Activated CD4-positive, alpha-beta T cell treated with anti-CD3 and anti-CD28 coated beads for 24 hours (primary cell): ENCODE data around the gene NOTCH4.

Experiments
- DNase-seq, 2 donors: peaks; one replicate each; pipeline ENCODE4 v3.0.0-alpha.2; 2020; ENCODE audit warnings: low read depth in 2 of 2

The NOTCH4 gene

DNA sequence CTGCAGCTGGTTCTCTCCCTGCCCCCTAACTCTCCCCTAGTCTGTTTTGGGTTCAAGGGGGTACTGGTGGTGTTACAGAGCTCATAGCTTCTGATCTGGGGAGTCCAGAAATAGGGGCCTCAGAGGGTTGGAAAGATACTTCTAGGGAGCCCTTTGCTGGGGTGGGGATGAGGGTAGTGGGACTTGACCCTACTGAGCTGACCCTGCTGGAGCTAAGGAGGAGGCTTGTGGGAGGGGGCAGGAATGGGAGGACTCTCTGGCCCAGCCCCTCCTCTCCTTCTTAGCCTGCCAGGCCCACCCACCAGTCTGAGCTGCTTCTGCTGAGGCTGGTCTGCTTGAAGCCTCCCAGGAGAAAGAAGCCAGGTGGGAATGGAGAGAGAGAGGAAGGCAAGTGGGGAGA, 59.6 kb downstream of the NOTCH4 start, which contains the start of gene EGFL8:
TSS of gene EGFL8 (plus strand) at position 301 of the 400 bp plus-strand sequence. CDS start 1,571 bp downstream, outside the sequence.
- DNase-seq = no peak

DNA sequence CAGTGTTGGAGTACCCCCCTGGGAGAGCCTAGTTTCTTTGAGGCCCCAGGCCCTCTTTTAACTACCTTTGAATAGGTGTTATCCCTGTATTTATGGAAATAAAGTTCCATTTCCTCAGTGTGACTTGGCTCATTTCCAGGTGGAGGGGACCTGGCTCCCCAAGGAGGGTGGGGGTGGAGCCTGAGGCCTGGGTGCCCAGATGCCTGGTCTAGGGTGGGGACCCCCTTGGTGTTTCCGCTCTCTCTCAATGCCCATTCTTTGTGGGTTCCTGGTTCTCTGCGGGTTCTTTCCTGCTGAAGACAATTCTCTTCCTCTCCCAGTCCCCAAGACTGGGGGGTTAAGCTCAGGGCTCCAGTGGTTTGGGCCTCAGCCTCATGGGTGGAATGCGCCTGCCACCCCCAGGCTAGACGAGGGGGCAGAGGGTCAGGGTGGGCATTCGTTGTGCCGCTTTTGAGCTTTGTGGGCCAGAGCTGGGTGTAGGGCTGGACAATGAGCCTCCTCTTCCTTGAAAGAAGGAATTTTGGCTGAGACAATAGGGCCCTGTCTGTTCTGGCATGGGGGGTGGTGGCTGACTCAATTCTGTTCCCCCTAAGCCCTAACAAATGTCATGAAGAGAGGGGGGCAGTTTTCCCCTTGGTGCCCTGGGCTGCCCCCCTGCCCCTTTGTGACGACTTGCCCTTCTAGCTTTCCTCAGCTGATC, 60.2 kb downstream of the NOTCH4 start:
- DNase-seq = no peak

- no peak for DNase-seq
These were observed 65.8 kb downstream of the NOTCH4 start for GRCh38 chr6:32158052-32158451.

DNA sequence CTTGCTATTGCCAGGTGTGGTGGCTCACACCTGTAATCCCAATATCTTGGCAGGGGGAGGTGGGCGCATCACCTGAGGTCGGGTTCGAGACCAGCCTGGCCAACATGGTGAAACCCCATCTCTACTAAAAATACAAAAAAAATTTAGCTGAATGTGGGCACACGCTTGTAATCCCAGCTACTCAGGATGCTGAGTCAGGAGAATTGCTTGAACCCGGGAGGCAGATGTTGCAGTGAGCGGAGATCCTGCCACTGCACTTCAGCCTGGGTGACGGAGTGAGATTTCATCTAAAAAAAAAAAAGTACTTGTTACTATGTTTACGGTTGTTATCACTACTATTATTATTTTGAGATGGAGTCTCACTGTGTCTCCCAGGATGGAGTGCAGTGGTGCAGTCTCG, 67.0 kb downstream of the NOTCH4 start:
- DNase-seq = no peak

- peak in 1 of 2 donors; percentile 40 for DNase-seq
These were observed 69.2 kb downstream of the NOTCH4 start for GRCh38 chr6:32154514-32155161.

DNA sequence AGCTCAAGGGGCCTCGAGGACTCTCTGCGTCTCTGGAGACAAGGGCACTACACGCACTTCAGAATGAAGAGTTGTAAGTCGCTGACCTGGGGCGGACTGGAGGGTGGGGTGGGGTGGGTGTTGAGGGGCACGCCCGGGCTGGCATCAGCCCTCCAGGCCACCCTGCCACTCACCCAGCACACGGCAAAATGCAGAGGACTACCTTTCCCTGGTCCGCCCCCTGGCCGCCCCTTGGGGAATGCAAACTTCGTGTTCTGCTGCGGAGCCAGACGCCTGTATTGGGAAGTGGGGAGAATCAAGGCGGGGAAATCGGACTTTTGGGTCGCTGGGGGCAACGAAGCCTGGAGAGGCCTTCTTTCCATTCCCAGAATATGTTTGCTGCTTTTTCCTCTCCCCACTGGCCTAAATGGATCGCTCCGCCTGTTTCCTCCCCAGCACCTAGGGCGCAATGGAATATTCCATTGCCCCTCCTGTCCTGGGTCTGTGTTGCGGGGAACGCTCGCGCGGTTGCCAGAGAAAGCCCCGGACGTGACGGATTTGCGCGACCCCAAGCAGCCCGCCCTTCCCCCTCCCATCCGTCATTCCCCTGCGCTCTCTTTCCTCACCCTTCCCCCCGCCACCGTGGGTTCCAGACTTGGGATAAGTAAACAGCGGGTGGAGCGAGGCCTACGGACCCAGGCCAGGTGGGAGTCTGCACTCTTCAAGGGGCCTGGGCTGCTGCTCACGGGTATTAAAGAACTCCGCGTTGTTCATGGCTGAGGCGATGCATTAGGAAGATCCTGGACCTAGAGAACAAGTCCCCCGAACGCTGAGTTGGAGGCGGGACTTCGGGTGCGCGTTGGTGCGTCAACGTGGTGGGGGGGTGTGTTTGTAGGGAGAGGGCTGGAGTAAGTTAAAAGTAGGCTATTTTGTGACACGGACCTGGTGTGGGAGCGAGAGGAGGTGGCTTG, 70.0 kb downstream of the NOTCH4 start, which contains the start of gene PPT2:
TSS of gene PPT2 (plus strand) at position 578 of the 950 bp plus-strand sequence. CDS start 454 bp downstream, outside the sequence.
- peak; percentile 54 to 73 for DNase-seq

GRCh38 chr6:32152769-32153563, 70.9 kb downstream of the NOTCH4 start:
- no peak for DNase-seq

GRCh38 chr6:32151863-32152768, 71.8 kb downstream of the NOTCH4 start, which contains the start of gene PRRT1:
Gene PRRT1 (minus strand): TSS chr6:32151939. CDS start chr6:32151827, 112 bp downstream.
- no peak for DNase-seq

DNA sequence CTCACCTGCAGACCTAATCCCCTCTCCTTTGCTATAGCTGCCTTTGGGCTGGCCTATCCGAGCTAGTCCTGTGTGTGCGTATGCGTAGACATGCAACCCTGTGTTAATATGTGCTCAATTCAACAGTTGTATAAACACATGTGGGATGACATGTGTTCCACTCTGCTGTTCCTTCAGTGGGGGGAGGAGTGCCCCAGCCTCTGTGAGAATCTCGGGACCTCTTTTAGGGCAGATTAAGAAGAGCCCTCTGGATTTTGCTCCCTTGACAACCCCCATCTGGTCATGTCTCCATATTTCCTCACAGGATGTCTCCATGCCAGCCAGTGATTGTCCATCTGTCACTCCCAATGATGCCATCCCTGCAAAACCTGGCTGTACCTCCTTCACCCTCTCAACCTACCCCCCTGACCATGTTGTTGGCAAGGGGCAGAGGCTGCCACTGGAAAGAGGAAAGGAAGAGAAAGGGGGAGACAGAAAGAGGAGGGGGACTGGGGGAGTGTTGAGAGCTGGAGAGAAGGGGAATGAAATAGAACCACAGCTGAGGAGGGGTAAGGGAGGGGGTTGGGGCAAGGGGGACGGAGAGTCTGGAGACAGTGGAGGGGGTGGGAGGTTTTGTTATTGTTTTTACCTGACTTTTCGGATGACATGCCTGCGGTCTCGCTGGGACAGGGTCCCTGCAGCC, 72.5 kb downstream of the NOTCH4 start:
- no peak for DNase-seq

- no peak for DNase-seq
These were observed 73.7 kb downstream of the NOTCH4 start for GRCh38 chr6:32149932-32150870.

DNA sequence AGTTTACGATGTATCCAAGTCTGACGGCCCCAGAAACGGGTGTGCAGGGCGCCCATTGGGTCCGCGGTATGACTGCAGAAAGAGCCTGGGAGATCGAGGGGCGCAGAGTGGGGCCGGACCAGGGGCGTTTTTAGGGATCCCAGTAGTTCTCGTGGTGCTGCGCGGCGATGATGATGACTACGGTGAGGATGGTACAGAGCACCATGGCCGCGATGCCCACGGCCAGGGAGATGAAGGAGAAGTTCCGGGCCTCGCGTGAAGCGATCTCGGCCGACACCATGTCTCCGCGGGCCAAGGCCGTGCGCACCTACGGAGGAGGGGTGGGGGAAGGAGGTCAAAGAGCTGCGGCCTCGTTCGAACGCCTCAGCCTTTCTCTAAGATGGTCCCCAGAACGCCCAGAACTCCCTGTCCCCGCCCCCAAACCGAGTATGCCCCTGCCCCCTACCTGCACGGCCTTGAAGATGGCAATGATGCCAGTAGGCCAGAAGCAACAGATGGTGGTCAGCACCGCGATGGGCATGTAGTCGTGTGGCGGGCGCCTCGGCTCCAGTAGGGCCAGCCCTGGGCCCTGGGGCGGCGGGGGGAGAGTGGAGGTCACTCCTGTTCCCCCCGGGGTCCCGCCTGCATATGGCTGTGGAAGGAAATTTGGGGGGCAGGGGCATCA, 74.6 kb downstream of the NOTCH4 start:
- DNase-seq = no peak

- peak; percentile 56 for DNase-seq
These were observed 75.4 kb downstream of the NOTCH4 start for GRCh38 chr6:32148289-32149091.

DNA sequence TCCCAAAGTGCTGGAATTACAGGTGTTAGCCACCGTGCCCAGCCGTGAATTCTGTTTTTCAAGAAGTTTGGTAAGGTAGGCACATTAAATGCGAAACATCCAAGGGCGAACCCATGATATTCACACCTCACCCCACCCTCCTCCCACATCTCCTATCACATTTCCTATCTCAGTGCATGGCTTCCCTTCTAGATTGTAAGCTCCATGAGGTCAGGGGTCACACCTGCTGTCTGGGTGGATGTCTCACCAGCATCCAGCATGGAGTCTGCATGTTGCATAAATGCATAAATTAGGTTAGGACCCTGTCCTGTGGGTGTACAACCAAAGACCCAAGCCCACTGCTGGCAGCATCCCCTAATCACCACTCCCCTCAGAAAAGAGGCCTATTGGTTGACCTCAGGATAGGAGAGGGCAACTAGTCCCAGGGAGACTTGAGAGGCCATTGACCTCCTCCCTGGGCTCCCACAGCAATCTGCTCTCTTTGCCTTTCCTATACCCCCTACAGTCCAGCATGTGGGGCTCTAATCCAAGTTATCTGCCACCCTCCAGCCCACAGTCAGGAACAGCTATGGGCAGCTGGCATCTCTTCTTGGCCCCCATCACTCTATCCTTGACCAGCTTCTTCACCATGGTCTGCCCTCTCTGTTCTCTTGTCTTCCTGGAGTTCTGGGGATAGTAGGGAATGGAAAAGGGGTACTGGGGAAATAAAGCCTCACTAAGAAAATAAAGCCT, 76.3 kb downstream of the NOTCH4 start:
- DNase-seq = no peak

- DNase-seq = no peak
These were observed 77.2 kb downstream of the NOTCH4 start for GRCh38 chr6:32146687-32147086.

- no peak for DNase-seq
These were observed 77.6 kb downstream of the NOTCH4 start for GRCh38 chr6:32146287-32146686.
